NCI-H446 (cell line): ENCODE measurements around the gene CDC42BPB.

Experiments
- DNase-seq, 2 experiments: peaks; one replicate each; lab custom pipeline; 2025; lab: John Stamatoyannopoulos, UW

Gene CDC42BPB

GRCh38 chr14:103019826-103020225 lies 37.5 kb downstream of the CDC42BPB start:
- no peak for DNase-seq

- no peak for DNase-seq
Observed at GRCh38 chr14:103019236-103019635, 38.1 kb downstream of the CDC42BPB start.

GRCh38 chr14:103016594-103016993 lies 40.8 kb downstream of the CDC42BPB start:
- no peak for DNase-seq

- no peak for DNase-seq
Observed at GRCh38 chr14:103016071-103016470, 41.3 kb downstream of the CDC42BPB start.

GRCh38 chr14:103015426-103015825 lies 41.9 kb downstream of the CDC42BPB start:
- no peak for DNase-seq

- no peak for DNase-seq
Observed at GRCh38 chr14:103014466-103015228, 42.7 kb downstream of the CDC42BPB start.

- no peak for DNase-seq
Observed at GRCh38 chr14:103013028-103013427, 44.3 kb downstream of the CDC42BPB start.

- DNase-seq = no peak
Observed at GRCh38 chr14:103009559-103009958, 47.8 kb downstream of the CDC42BPB start.

- peak in 1 of 2 experiments; percentile 37 for DNase-seq
Observed at GRCh38 chr14:103008768-103009357, 48.5 kb downstream of the CDC42BPB start.

GRCh38 chr14:103008126-103008525 lies 49.2 kb downstream of the CDC42BPB start:
- DNase-seq = no peak

GRCh38 chr14:103007555-103007954 lies 49.8 kb downstream of the CDC42BPB start:
- DNase-seq = no peak

- no peak for DNase-seq
Observed at GRCh38 chr14:103006991-103007520, 50.3 kb downstream of the CDC42BPB start.

GRCh38 chr14:103006106-103006505 lies 51.2 kb downstream of the CDC42BPB start:
- no peak for DNase-seq

- no peak for DNase-seq
Observed at GRCh38 chr14:103003850-103004249, 53.5 kb downstream of the CDC42BPB start.

- DNase-seq = no peak
Observed at GRCh38 chr14:103003351-103003615, 54.1 kb downstream of the CDC42BPB start.

GRCh38 chr14:103002578-103003350 lies 54.6 kb downstream of the CDC42BPB start:
- DNase-seq = no peak

- DNase-seq = no peak
Observed at GRCh38 chr14:103001651-103002396, 55.5 kb downstream of the CDC42BPB start.

GRCh38 chr14:103001226-103001625 lies 56.1 kb downstream of the CDC42BPB start:
- DNase-seq = no peak

GRCh38 chr14:103000291-103000921 lies 56.9 kb downstream of the CDC42BPB start:
- DNase-seq = no peak

GRCh38 chr14:102999227-102999895 lies 58.0 kb downstream of the CDC42BPB start:
- no peak for DNase-seq

- no peak for DNase-seq
Observed at GRCh38 chr14:102998393-102998792, 59.0 kb downstream of the CDC42BPB start.
